K562 treated with DMSO at 1 percent for 12 hours (cell line): Measurements from ENCODE around the gene COL6A1. TPM values are rescaled to one million over a fixed set of nuclear protein-coding genes. Genes with fewer than 3 reads are reported as not detected.

ENCODE experiments used
- total RNA-seq: library from RNA; unstranded; fragments of 300-600 nt; gene quantifications from 2 replicates; pipeline ENCODE4 v1.2.3, GENCODE V29; 2022; ENCODE audit not compliant: insufficient read depth

COL6A1 gene, protein sequence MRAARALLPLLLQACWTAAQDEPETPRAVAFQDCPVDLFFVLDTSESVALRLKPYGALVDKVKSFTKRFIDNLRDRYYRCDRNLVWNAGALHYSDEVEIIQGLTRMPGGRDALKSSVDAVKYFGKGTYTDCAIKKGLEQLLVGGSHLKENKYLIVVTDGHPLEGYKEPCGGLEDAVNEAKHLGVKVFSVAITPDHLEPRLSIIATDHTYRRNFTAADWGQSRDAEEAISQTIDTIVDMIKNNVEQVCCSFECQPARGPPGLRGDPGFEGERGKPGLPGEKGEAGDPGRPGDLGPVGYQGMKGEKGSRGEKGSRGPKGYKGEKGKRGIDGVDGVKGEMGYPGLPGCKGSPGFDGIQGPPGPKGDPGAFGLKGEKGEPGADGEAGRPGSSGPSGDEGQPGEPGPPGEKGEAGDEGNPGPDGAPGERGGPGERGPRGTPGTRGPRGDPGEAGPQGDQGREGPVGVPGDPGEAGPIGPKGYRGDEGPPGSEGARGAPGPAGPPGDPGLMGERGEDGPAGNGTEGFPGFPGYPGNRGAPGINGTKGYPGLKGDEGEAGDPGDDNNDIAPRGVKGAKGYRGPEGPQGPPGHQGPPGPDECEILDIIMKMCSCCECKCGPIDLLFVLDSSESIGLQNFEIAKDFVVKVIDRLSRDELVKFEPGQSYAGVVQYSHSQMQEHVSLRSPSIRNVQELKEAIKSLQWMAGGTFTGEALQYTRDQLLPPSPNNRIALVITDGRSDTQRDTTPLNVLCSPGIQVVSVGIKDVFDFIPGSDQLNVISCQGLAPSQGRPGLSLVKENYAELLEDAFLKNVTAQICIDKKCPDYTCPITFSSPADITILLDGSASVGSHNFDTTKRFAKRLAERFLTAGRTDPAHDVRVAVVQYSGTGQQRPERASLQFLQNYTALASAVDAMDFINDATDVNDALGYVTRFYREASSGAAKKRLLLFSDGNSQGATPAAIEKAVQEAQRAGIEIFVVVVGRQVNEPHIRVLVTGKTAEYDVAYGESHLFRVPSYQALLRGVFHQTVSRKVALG
- 1.2 and 2.4 TPM in 2 replicates for total RNA-seq

GRCh38 chr21:45981151-45982091 is at the start of gene COL6A1:
COL6A1 (plus strand) TSS chr21:45981770; CDS start chr21:45981851, 81 bp downstream.

Other genes starting within 250 kb of the COL6A1 start
- 9.9 and 21.3 TPM in 2 replicates for gene COL6A2, start 116.3 kb downstream of the COL6A1 start, total RNA-seq
- gene FTCD, start 173.8 kb downstream of the COL6A1 start, total RNA-seq = 1.1 and 2.6 TPM in 2 replicates
- gene SPATC1L, start 202.7 kb downstream of the COL6A1 start, total RNA-seq = 65.2 and 87.4 TPM in 2 replicates
- gene LSS, start 247.0 kb downstream of the COL6A1 start, total RNA-seq = 24.0 and 37.8 TPM in 2 replicates